Neural cell (in vitro differentiated cells): ENCODE measurements around the gene TSLP.

ENCODE experiments used
- CTCF ChIP-seq: fragments of 450-650 bp; IDR thresholded peaks from 2 replicates; pipeline ENCODE4 v1.5.1; 2014; ENCODE audit warnings: antibody characterized with exemption, mild to moderate bottlenecking, moderate library complexity; ENCODE audit not compliant: poor library complexity, severe bottlenecking
- EZH2 ChIP-seq: fragments of 200-600, 300-800 bp; shearing (Covaris generic), sonication (generic); IDR thresholded peaks from 2 replicates; pipeline ENCODE4 v1.6.1; 2014; ENCODE audit warnings: antibody characterized with exemption, low read length, borderline replicate concordance, mild to moderate bottlenecking; ENCODE audit not compliant: insufficient read depth, poor library complexity, severe bottlenecking
- REST ChIP-seq: IDR thresholded peaks from 2 replicates; pipeline ENCODE4 v1.6.1; 2012; ENCODE audit warnings: borderline replicate concordance
- TAF1 ChIP-seq: IDR thresholded peaks from 2 replicates; pipeline ENCODE4 v1.6.1; 2012; ENCODE audit warnings: low read depth

GRCh38 chr5:111099058-111099778 is 27.7 kb downstream of the TSLP start:
- TF ChIP-seq CTCF (no peak), REST (no peak), EZH2 (no peak), TAF1 (no peak)
